Cardiac septum (tissue), 1 donor: Measurements from ENCODE around the gene COQ10B. TPM values are rescaled to one million over a fixed set of nuclear protein-coding genes. Genes with fewer than 3 reads are reported as not detected.

Experiments used
- total RNA-seq: library from RNA; stranded (reverse); fragmentation: NEBNext Ultra II Directional; extraction: Animal tissue kit (Norgen Biotek cat#: 25700); gene quantifications from one replicate; pipeline ENCODE4 v1.2.1, GENCODE V29; 2021
- donor health status: DM: no; HTN: no; CAD: no.

Gene COQ10B
- total RNA-seq, 1 donor from 2014 or later, result 38.5 TPM

Other genes starting within 250 kb of the COQ10B start
- 6.4 TPM for gene ANKRD44, start 142.8 kb upstream of the COQ10B start, total RNA-seq
- gene SF3B1, start 18.5 kb upstream of the COQ10B start, total RNA-seq, result 144 TPM
- gene HSPD1, start 46.3 kb downstream of the COQ10B start, total RNA-seq, result 144 TPM
- gene HSPE1, start 46.8 kb downstream of the COQ10B start, total RNA-seq, result 88.3 TPM
- gene MOB4, start 62.5 kb downstream of the COQ10B start, total RNA-seq, result 27.3 TPM
- gene RFTN2, start 222.0 kb downstream of the COQ10B start, total RNA-seq, result 3.5 TPM